Cardiac septum (tissue), 1 donor: Measurements from ENCODE around the gene PYGB. TPM values are rescaled to one million over a fixed set of nuclear protein-coding genes. Genes with fewer than 3 reads are reported as not detected.

Experiments
- DNase-seq: peaks from one replicate; pipeline ENCODE4 v3.0.0-alpha.2; 2020; ENCODE audit warnings: low spot score
- intact Hi-C: fragments of 100-400 bp; cut with DNase I; formaldehyde crosslinking; loops from one replicate; pipeline ENCODE4 v1.14.0; 2022
- total RNA-seq: library from RNA; stranded (reverse); fragmentation: NEBNext Ultra II Directional; extraction: Animal tissue kit (Norgen Biotek cat#: 25700); gene quantifications from one replicate; pipeline ENCODE4 v1.2.1, GENCODE V29; 2021
- donor health status: DM: no; HTN: no; CAD: no.

Gene PYGB
- total RNA-seq, 1 donor from 2014 or later = 386 TPM

- no peak for DNase-seq
- intact Hi-C loops = loop anchor here (10.0 kb wide), 1 partner anchor 151 kb away; the partner anchor contains the start of gene ABHD12
These were observed 4.4 kb upstream of the PYGB start for GRCh38 chr20:25243416-25243979.

- DNase-seq = no peak
- intact Hi-C loops = loop anchor here (5.0 to 10.0 kb wide), 2 partner anchors 150 to 188 kb away; partner anchors contain the start of genes ABHD12 and ACSS1
These were observed 2.9 kb upstream of the PYGB start for GRCh38 chr20:25244976-25245375.

GRCh38 chr20:25245461-25245860 is 2.4 kb upstream of the PYGB start:
- no peak for DNase-seq
- intact Hi-C loops = loop anchor here (5.0 to 10.0 kb wide), 2 partner anchors 149 to 188 kb away; partner anchors contain the start of genes ABHD12 and ACSS1

- intact Hi-C loops = loop anchor here (2.0 to 10.0 kb wide), 4 partner anchors 20 to 252 kb away; partner anchors contain the start of genes ABHD12 and ACSS1
- DNase-seq = no peak
These were observed 1.5 kb upstream of the PYGB start for GRCh38 chr20:25246182-25246999.

- intact Hi-C loops = loop anchor here (1.0 to 10.0 kb wide), 5 partner anchors 20 to 252 kb away; partner anchors contain the start of genes ABHD12 and ACSS1
- peak; percentile 88 for DNase-seq
These were observed 826 bp upstream of the PYGB start for GRCh38 chr20:25247000-25247517.

GRCh38 chr20:25247518-25247955 is 348 bp upstream of the PYGB start:
- intact Hi-C loops = loop anchor here (1.0 to 10.0 kb wide), 5 partner anchors 21 to 253 kb away; partner anchors contain the start of genes ABHD12 and ACSS1
- DNase-seq = no peak

- intact Hi-C loops = loop anchor here (5.0 to 10.0 kb wide), 2 partner anchors 146 to 191 kb away; partner anchors contain the start of genes ABHD12 and ACSS1
- DNase-seq = no peak
These were observed 894 bp downstream of the PYGB start for GRCh38 chr20:25248786-25249172.

GRCh38 chr20:25249198-25249931 is 1.5 kb downstream of the PYGB start:
- intact Hi-C loops = loop anchor here (5.0 to 10.0 kb wide), 2 partner anchors 145 to 192 kb away; partner anchors contain the start of genes ABHD12 and ACSS1
- DNase-seq = peak; percentile 76

GRCh38 chr20:25250508-25250907 is 2.6 kb downstream of the PYGB start:
- intact Hi-C loops = no loop called here
- DNase-seq = peak; percentile 70

- intact Hi-C loops = no loop called here
These were observed 3.1 kb downstream of the PYGB start for GRCh38 chr20:25251019-25251418.

GRCh38 chr20:25251558-25251957 is 3.7 kb downstream of the PYGB start:
- intact Hi-C loops = no loop called here
- peak; percentile 53 for DNase-seq

More at GRCh38 chr20:25251019-25251418, 3.1 kb downstream of the PYGB start:
- DNase-seq = peak; percentile 69

- intact Hi-C loops = no loop called here
- DNase-seq = peak; percentile 70
These were observed 4.4 kb downstream of the PYGB start for GRCh38 chr20:25252230-25252651.

- intact Hi-C loops = no loop called here
- DNase-seq = peak; percentile 60
These were observed 5.0 kb downstream of the PYGB start for GRCh38 chr20:25252686-25253421.

- intact Hi-C loops = no loop called here
- DNase-seq = no peak
These were observed 5.9 kb downstream of the PYGB start for GRCh38 chr20:25253606-25254275.

- intact Hi-C loops = no loop called here
- DNase-seq = no peak
These were observed 6.7 kb downstream of the PYGB start for GRCh38 chr20:25254571-25254970.

GRCh38 chr20:25254986-25255680 is 7.2 kb downstream of the PYGB start:
- intact Hi-C loops = no loop called here
- peak; percentile 83 for DNase-seq

GRCh38 chr20:25256226-25256859 is 8.5 kb downstream of the PYGB start:
- intact Hi-C loops = no loop called here
- DNase-seq = no peak
